A549 (cell line): ENCODE results near the gene ZNF497. TPM values are rescaled to one million over a fixed set of nuclear protein-coding genes. Genes with fewer than 3 reads are reported as not detected.

Experiments used
- ATAC-seq, 2 experiments: fragments of 200-7000 bp in 1 of 2; fragments of >200 bp in 1 of 2; cut with Nextera tagmentation in 1 of 2; cut with Tn5 transposase in 1 of 2; 3 replicates each; pipeline versions ENCODE4 v1.8.0 to v1.9.1; 2018 to 2020; ENCODE audit warnings: mild to moderate bottlenecking in 1 of 2, moderate library complexity in 1 of 2
- CTCF ChIA-PET: fragments of 300-600 bp; sonication (Branson Sonifier 250); formaldehyde crosslinking; extraction: SDS; loops from one replicate; lab custom pipeline; 2021; ENCODE audit warnings: antibody characterized with exemption, inconsistent platforms; lab: Yijun Ruan, JAX
- POLR2A ChIA-PET: fragments of 350-600 bp; formaldehyde crosslinking; extraction: SDS; loops from one replicate; lab custom pipeline; 2021; ENCODE audit warnings: antibody characterized with exemption, inconsistent platforms; lab: Yijun Ruan, JAX
- DNase-seq, 2 experiments: peaks; one replicate each; pipeline versions ENCODE4 v3.0.0 to v3.0.0-alpha.2; 2011 to 2016; ENCODE audit warnings: low read depth in 1 of 2, low spot score in 1 of 2
- FAIRE-seq: peaks from 2 replicates; lab custom pipeline; 2011; peaks lifted over from hg19 to GRCh38; lab: Jason Lieb, UNC
- H3K27ac ChIP-seq, 2 experiments: fragments of >200 bp; sonication (Bioruptor Twin); formaldehyde crosslinking; 3 replicates each; pipeline ENCODE4 v1.5.1; 2016 to 2017
- H3K4me1 ChIP-seq: fragments of >200 bp; sonication (Bioruptor Twin); formaldehyde crosslinking; 3 replicates; pipeline ENCODE4 v1.6.1; 2016
- H3K4me2 ChIP-seq: fragments of >200 bp; sonication (Bioruptor Twin); formaldehyde crosslinking; 3 replicates; pipeline ENCODE4 v1.6.1; 2016
- H3K4me3 ChIP-seq: fragments of >200 bp; sonication (Bioruptor Twin); formaldehyde crosslinking; 3 replicates; pipeline ENCODE4 v1.5.1; 2016
- H3K9me3 ChIP-seq: fragments of >200 bp; sonication (Bioruptor Twin); formaldehyde crosslinking; 3 replicates; pipeline ENCODE4 v1.6.1; 2016
- BHLHE40 ChIP-seq: IDR thresholded peaks from 2 replicates; pipeline ENCODE4 v1.6.1; 2012; ENCODE audit warnings: low read depth, low read length, inconsistent platforms
- CHD2 ChIP-seq: fragments of 150-350 bp; IDR thresholded peaks from 2 replicates; pipeline ENCODE4 v1.6.1; 2014; ENCODE audit warnings: low read length; ENCODE audit not compliant: partially characterized antibody
- EP300 ChIP-seq, 2 experiments: fragments of >200 bp; sonication (Bioruptor Twin); formaldehyde crosslinking; IDR thresholded peaks; 2 replicates in 1 of 2; 3 replicates in 1 of 2; pipeline ENCODE4 v1.6.1; 2016 to 2017
- FOXS1 ChIP-seq: fragments of 250-450 bp; sonication (Bioruptor Pico); IDR thresholded peaks from 2 replicates; pipeline ENCODE4 v1.5.0; 2020; ENCODE audit warnings: mild to moderate bottlenecking, moderate library complexity
- HEYL ChIP-seq: fragments of 250-450 bp; sonication (Bioruptor Pico); IDR thresholded peaks from 2 replicates; pipeline ENCODE4 v1.8.0; 2021; ENCODE audit warnings: mild to moderate bottlenecking, moderate library complexity
- JUNB ChIP-seq: fragments of >200 bp; sonication (Bioruptor Twin); formaldehyde crosslinking; IDR thresholded peaks from 2 replicates; pipeline ENCODE4 v1.6.1; 2016
- MAZ ChIP-seq: fragments of 150-350 bp; IDR thresholded peaks from 2 replicates; pipeline ENCODE4 v1.6.1; 2014; ENCODE audit warnings: antibody characterized with exemption, low read depth, low read length, borderline replicate concordance
- NPAS2 ChIP-seq: fragments of 250-450 bp; sonication (Bioruptor Pico); IDR thresholded peaks from 2 replicates; pipeline ENCODE4 v1.8.0; 2022; ENCODE audit warnings: mild to moderate bottlenecking, moderate library complexity, borderline replicate concordance
- RFX5 ChIP-seq: fragments of 450-650 bp; IDR thresholded peaks from 2 replicates; pipeline ENCODE4 v1.7.1; 2014; ENCODE audit warnings: antibody characterized with exemption, mild to moderate bottlenecking, moderate library complexity
- SMC3 ChIP-seq: fragments of >200 bp; sonication (Bioruptor Twin); formaldehyde crosslinking; IDR thresholded peaks from 3 replicates; pipeline ENCODE4 v1.6.1; 2018; ENCODE audit warnings: inconsistent platforms
- ZC3H11A ChIP-seq: fragments of 450-650 bp; IDR thresholded peaks from 2 replicates; pipeline ENCODE4 v1.6.1; 2014; ENCODE audit warnings: antibody characterized with exemption, mild to moderate bottlenecking
- WGBS: methylation state at CpG from one replicate; pipeline ENCODE4 v1.1.6; 2017; ENCODE audit errors: missing lambda C conversion rate; 5-methylcytosine and 5-hydroxymethylcytosine counted together
- polyA plus RNA-seq, 4 experiments: library from polyadenylated mRNA; depleted of rRNA in 3 of 4; stranded (reverse); fragments of >200 nt; fragmentation: RNase III in 1 of 4; extraction: RNeasy Plus Mini Kit Qiagen cat#74134 plus additional on column Dnase treatment in 1 of 4; gene quantifications; 2 replicates in 3 of 4; 3 replicates in 1 of 4; pipeline ENCODE4 v1.2.3, GENCODE V29; 2011 to 2017
- TF ChIP-seq, protein P1 (sequence below): fragments of 250-450 bp; sonication (Bioruptor Pico); IDR thresholded peaks from 2 replicates; pipeline ENCODE4 v1.5.0; 2020; ENCODE audit warnings: low read depth, mild to moderate bottlenecking, moderate library complexity
- TF ChIP-seq, protein P2 (sequence below): fragments of 200-600 bp; sonication (generic); IDR thresholded peaks from 2 replicates; pipeline ENCODE4 v1.6.1; 2016; ENCODE audit warnings: antibody characterized with exemption, mild to moderate bottlenecking, moderate library complexity

ZNF497 gene
- polyA plus RNA-seq, 2 of the 4 experiments (the other 2 are of a cell fraction) = 1.1 to 2.0 TPM

GRCh38 chr19:58355908-58356765, 6.4 kb downstream of the ZNF497 start:
- CTCF ChIA-PET = interaction anchor here (1.2 kb wide), 1 partner anchor 21 kb away, joined by 4 read pairs; no protein-coding TSS in a partner anchor
- ATAC-seq (no peak), DNase-seq (no peak), FAIRE-seq (no peak)
- Histone ChIP-seq H3K9me3 (peaks cover 2% of the 10 kb centered on the region; the same call in 1 of the 3 replicates), H3K4me1 (peaks cover under 1% of the 10 kb centered on the region; the same call in 1 of the 3 replicates), H3K4me2 (no peak overlapping the region), H3K4me3 (no peak overlapping the region), H3K27ac (no peak overlapping the region)
- TF ChIP-seq, protein P1, sequence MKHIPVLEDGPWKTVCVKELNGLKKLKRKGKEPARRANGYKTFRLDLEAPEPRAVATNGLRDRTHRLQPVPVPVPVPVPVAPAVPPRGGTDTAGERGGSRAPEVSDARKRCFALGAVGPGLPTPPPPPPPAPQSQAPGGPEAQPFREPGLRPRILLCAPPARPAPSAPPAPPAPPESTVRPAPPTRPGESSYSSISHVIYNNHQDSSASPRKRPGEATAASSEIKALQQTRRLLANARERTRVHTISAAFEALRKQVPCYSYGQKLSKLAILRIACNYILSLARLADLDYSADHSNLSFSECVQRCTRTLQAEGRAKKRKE (CRISPR knock-in tag) = no peak
- TF ChIP-seq MAZ = no peak
- no peak for TF ChIP-seq BHLHE40
- TF ChIP-seq, protein P2, sequence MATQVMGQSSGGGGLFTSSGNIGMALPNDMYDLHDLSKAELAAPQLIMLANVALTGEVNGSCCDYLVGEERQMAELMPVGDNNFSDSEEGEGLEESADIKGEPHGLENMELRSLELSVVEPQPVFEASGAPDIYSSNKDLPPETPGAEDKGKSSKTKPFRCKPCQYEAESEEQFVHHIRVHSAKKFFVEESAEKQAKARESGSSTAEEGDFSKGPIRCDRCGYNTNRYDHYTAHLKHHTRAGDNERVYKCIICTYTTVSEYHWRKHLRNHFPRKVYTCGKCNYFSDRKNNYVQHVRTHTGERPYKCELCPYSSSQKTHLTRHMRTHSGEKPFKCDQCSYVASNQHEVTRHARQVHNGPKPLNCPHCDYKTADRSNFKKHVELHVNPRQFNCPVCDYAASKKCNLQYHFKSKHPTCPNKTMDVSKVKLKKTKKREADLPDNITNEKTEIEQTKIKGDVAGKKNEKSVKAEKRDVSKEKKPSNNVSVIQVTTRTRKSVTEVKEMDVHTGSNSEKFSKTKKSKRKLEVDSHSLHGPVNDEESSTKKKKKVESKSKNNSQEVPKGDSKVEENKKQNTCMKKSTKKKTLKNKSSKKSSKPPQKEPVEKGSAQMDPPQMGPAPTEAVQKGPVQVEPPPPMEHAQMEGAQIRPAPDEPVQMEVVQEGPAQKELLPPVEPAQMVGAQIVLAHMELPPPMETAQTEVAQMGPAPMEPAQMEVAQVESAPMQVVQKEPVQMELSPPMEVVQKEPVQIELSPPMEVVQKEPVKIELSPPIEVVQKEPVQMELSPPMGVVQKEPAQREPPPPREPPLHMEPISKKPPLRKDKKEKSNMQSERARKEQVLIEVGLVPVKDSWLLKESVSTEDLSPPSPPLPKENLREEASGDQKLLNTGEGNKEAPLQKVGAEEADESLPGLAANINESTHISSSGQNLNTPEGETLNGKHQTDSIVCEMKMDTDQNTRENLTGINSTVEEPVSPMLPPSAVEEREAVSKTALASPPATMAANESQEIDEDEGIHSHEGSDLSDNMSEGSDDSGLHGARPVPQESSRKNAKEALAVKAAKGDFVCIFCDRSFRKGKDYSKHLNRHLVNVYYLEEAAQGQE = no peak
- POLR2A ChIA-PET = no interaction called here
- 96% methylated on average over 89 of the region's 94 CpGs for WGBS

DNA sequence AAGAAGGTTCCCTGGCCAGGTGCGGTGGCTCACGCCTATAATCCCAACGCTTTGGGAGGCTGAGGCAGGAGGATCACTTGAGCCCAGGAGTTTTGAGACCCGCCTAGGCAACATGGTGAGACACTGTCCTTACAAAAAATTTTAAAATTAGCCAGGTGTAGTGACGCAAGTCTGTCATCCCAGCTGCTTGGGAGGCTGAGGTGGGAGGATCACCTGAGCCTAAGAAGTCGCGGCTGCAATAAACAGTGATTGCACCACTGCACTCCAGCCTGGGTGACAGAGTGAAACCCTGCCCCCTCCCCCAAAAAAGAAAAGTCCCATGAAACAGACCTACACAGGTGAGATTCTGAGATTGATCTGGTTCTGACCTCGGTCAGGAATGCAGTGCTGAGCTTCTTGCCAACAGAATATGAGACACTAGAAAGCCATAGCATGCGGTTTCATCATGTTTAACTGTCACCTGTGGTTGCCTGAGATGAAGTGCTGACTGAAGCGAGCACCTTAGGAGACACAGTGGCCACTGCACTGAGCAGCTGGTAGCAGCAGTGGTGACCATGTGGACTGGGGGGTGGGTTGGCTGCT, 7.2 kb downstream of the ZNF497 start:
- ChIA-PET POLR2A (no interaction called here), CTCF (interaction anchor here (1.2 to 1.3 kb wide), 2 partner anchors 10 to 22 kb away, joined by 4 read pairs; no protein-coding TSS in a partner anchor)
- FAIRE-seq (no peak), ATAC-seq (no peak), DNase-seq (no peak)
- 0 out of 3 replicates have a peak, but pooled peaks cover 2% of the 10 kb centered on the region for H3K9me3 ChIP-seq
- H3K27ac ChIP-seq = no peak overlapping the region
- no peak for TF ChIP-seq SMC3
- TF ChIP-seq HEYL = no peak
- TF ChIP-seq EP300 (IDR thresholded peaks at IDR 0.05) = no peak
- no peak for TF ChIP-seq CHD2
- TF ChIP-seq, protein P2 = no peak
- no peak for TF ChIP-seq NPAS2
- no peak for TF ChIP-seq FOXS1
- no peak for TF ChIP-seq ZC3H11A
- TF ChIP-seq RFX5 = no peak
- TF ChIP-seq MAZ = no peak
- TF ChIP-seq JUNB = no peak
- no peaks in the 10 kb centered on the region for H3K4me1 ChIP-seq
- WGBS = 86% methylated on average over 10 of the region's 10 CpGs
- no peak overlapping the region for H3K4me3 ChIP-seq
- no peak overlapping the region for H3K4me2 ChIP-seq
